Measurements from ENCODE around the gene FILIP1.

The FILIP1 gene

DNA sequence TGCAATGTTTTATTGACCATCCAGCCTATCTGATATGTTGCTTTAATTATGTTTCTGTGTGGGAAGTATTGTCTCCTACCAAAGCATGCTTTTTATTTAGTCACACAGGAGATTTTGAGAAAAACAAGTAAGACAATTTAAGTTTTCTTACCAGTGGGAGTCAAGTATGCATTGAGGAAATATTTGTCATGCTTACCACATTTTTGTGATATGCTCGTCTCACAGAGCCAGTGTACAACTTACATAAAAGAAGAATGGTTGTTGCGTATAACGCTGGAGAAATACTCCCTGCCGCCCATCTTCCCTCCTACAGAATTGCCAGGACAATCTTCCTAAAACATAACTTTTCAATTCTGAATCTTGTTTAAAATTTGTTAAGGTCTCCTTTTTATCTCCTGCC, 37.1 kb upstream of the FILIP1 start:
- DNase-seq (ENCODE audit: low read depth), result no peak
- TF ChIP-seq, protein P1, sequence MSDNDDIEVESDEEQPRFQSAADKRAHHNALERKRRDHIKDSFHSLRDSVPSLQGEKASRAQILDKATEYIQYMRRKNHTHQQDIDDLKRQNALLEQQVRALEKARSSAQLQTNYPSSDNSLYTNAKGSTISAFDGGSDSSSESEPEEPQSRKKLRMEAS (IDR thresholded peaks at IDR 0.05; ENCODE audit: low read depth, low read length), result no peak
- no peak for TF ChIP-seq POLR2A (IDR thresholded peaks at IDR 0.05; ENCODE audit: extremely low read depth, insufficient read length)
- no peak for TF ChIP-seq MYC (IDR thresholded peaks at IDR 0.05; ENCODE audit: low read depth, low read length)
- TF ChIP-seq, protein P2, sequence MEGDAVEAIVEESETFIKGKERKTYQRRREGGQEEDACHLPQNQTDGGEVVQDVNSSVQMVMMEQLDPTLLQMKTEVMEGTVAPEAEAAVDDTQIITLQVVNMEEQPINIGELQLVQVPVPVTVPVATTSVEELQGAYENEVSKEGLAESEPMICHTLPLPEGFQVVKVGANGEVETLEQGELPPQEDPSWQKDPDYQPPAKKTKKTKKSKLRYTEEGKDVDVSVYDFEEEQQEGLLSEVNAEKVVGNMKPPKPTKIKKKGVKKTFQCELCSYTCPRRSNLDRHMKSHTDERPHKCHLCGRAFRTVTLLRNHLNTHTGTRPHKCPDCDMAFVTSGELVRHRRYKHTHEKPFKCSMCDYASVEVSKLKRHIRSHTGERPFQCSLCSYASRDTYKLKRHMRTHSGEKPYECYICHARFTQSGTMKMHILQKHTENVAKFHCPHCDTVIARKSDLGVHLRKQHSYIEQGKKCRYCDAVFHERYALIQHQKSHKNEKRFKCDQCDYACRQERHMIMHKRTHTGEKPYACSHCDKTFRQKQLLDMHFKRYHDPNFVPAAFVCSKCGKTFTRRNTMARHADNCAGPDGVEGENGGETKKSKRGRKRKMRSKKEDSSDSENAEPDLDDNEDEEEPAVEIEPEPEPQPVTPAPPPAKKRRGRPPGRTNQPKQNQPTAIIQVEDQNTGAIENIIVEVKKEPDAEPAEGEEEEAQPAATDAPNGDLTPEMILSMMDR (IDR thresholded peaks at IDR 0.05; ENCODE audit: low read depth, low read length), result no peak
- H3K4me3 ChIP-seq (ENCODE audit: low read depth, low read length), result no peak overlapping the region

DNA sequence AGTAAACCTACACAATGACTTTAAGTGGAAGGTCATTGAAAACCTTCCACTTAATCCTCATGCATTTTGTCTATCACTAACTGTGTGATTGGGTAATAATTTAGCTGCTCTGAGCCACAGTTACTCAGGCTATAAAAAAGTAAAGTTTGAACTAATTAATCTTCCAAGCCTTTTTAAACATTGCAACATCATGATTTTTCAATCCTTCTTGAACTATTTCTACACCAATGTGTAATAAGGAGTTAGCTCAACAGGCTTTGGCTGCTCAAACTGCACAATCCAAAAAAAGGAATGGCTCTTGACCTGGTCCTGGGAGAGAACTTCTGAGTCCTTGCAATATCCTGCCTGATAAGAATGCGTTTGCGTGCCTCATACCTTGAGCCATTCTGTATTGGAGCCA, 34.8 kb upstream of the FILIP1 start:
- TF ChIP-seq MYC (IDR thresholded peaks at IDR 0.05; ENCODE audit: low read depth, low read length), result no peak
- DNase-seq (ENCODE audit: low read depth), result no peak
- H3K4me3 ChIP-seq (ENCODE audit: low read depth, low read length), result no peak overlapping the region

DNA sequence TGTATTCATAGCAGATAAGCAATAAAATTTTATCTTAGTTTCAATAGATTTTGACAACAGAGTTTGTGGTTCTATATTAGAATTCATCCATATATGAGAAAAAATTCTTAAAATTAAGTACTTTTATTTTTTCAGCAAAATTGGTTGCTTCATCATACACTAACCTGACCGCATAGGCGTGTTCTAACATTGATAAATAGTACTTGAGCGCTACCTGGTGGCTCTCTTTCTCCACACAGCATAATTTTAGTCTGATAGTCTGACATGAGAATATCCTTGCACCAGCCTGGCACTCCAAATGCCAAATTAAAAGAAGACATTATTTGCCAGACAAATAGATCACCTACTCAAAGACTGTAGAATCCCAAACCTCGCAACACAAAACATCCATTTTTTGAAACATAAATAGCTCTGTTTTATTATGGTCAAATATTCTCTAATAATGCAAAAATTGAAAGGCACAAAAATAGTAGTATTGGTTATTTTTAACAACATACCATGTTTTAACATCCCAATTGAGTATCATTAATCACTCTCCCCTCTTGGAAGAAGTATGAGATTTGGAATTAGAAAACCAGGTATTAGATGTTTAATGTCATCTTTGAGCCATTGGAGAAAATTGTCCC, 33.0 kb upstream of the FILIP1 start:
- H3K4me3 ChIP-seq (ENCODE audit: low read depth, low read length), result no peak overlapping the region
- TF ChIP-seq, protein P1 (IDR thresholded peaks at IDR 0.05; ENCODE audit: low read depth, low read length), result no peak
- TF ChIP-seq, protein P2 (IDR thresholded peaks at IDR 0.05; ENCODE audit: low read depth, low read length), result peak; percentile 61
- TF ChIP-seq MYC (IDR thresholded peaks at IDR 0.05; ENCODE audit: low read depth, low read length) (no peak), POLR2A (IDR thresholded peaks at IDR 0.05; ENCODE audit: extremely low read depth, insufficient read length) (no peak)
- peak; percentile 70 for DNase-seq (ENCODE audit: low read depth)

DNA sequence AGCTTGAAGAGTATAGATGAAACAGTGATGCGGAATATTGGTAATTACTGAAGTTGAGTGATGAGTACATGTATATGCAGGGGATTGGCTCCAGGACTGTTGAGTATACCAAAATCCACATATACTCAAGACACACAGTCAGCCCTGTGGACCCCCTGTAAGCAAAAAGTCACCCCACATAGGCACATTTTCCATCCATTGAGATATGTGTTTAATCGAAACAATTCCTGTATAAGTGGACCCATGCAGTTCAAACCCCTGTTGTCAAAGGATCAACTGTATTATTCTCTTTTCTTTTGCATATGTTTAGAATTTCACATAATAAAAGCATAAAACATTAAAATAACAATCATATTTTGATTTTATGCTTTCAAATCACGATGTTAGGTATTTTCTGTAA, 32.1 kb upstream of the FILIP1 start:
- no peak for TF ChIP-seq POLR2A (IDR thresholded peaks at IDR 0.05; ENCODE audit: extremely low read depth, insufficient read length)
- TF ChIP-seq, protein P2 (IDR thresholded peaks at IDR 0.05; ENCODE audit: low read depth, low read length), result no peak
- no peak for TF ChIP-seq MYC (IDR thresholded peaks at IDR 0.05; ENCODE audit: low read depth, low read length)
- TF ChIP-seq, protein P1 (IDR thresholded peaks at IDR 0.05; ENCODE audit: low read depth, low read length), result no peak
- no peak overlapping the region for H3K4me3 ChIP-seq (ENCODE audit: low read depth, low read length)
- DNase-seq (ENCODE audit: low read depth), result no peak

DNA sequence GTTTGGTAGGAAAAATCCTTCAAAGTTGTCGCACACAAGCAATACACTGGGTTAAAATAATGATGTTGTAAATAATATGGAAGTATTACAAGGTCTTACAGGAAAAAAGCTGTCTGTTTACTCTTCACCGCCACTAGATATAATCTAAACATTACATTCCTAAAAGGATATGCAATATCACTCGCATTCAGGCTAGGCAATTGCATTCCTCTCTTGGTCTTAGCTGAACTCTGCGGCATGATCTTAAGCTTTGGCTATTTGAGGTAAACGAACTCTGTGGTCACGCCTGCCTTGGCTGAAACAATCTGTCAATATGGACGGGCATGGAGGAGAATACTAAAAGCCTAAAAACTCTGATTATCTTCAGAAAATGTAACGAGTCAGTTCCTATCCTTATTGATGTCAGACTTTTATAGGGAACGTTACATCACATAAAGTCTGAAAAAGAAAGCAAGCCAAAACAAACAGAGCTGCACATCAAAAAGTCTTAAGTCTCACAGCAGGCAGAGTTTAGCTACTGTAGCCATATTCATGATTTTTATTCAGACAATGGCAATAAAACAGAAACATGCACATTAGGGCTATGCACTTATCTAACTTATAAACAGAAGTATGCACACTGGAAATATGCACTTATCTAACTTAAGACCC, 30.8 kb upstream of the FILIP1 start:
- no peak for DNase-seq (ENCODE audit: low read depth)
- no peak overlapping the region for H3K4me3 ChIP-seq (ENCODE audit: low read depth, low read length)

DNA sequence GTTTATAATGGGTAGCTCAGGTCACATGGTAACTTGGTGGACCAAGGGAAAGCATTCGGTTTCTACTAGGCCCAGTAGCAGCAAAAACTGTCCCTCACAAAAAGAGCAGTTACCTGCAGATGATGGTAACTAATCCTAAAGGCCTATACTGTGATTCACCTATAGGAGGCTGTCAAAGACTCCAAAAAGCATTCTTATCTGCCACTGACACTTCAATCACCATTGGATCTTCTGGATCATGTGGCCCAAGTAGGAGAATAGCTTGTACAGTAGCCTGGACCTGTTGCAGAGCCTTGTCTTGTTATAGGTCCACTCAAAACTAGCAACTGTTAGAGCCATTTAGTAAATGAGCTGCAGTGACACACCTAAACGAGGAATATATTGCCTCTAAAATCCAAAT, 23.2 kb upstream of the FILIP1 start:
- no peak for TF ChIP-seq MYC (IDR thresholded peaks at IDR 0.05; ENCODE audit: low read depth, low read length)
- TF ChIP-seq POLR2A (IDR thresholded peaks at IDR 0.05; ENCODE audit: extremely low read depth, insufficient read length), result no peak
- TF ChIP-seq, protein P1 (IDR thresholded peaks at IDR 0.05; ENCODE audit: low read depth, low read length), result no peak
- TF ChIP-seq, protein P2 (IDR thresholded peaks at IDR 0.05; ENCODE audit: low read depth, low read length), result no peak
- no peak overlapping the region for H3K4me3 ChIP-seq (ENCODE audit: low read depth, low read length)
- DNase-seq (ENCODE audit: low read depth), result no peak

More for the DNA sequence above, 30.8 kb upstream of the FILIP1 start:
- TF ChIP-seq, protein P1 (IDR thresholded peaks at IDR 0.05; ENCODE audit: low read depth, low read length), result no peak
- TF ChIP-seq, protein P2 (IDR thresholded peaks at IDR 0.05; ENCODE audit: low read depth, low read length), result no peak
- no peak for TF ChIP-seq POLR2A (IDR thresholded peaks at IDR 0.05; ENCODE audit: extremely low read depth, insufficient read length)
- TF ChIP-seq MYC (IDR thresholded peaks at IDR 0.05; ENCODE audit: low read depth, low read length), result no peak
